Dendritic cell treated with granulocyte-macrophage colony-stimulating factor and Interleukin-4, amounts not matched to agents 40 ng/mL and 50 ng/mL, for 4 days (primary cell): Measurements from ENCODE around the gene CDC14A.

Source experiments
- H3K27ac Mint-ChIP-seq: one replicate; pipeline ENCODE4 v1.8.0; 2022; ENCODE audit warnings: mild to moderate bottlenecking, mixed read lengths
- H3K27me3 Mint-ChIP-seq: one replicate; pipeline ENCODE4 v1.8.0; 2022; ENCODE audit warnings: mild to moderate bottlenecking, mixed read lengths
- H3K36me3 Mint-ChIP-seq: one replicate; pipeline ENCODE4 v1.8.0; 2022; ENCODE audit warnings: low read depth, mixed read lengths
- H3K4me1 Mint-ChIP-seq: one replicate; pipeline ENCODE4 v1.8.0; 2022; ENCODE audit warnings: low read depth, mixed read lengths
- H3K4me3 Mint-ChIP-seq: one replicate; pipeline ENCODE4 v1.8.0; 2022; ENCODE audit warnings: mild to moderate bottlenecking, moderate library complexity, mixed read lengths
- H3K9me3 Mint-ChIP-seq: one replicate; pipeline ENCODE4 v1.8.0; 2022; ENCODE audit warnings: mixed read lengths
- intact Hi-C: fragments of 100-400 bp; cut with micrococcal nuclease; formaldehyde crosslinking; loops from one replicate; pipeline ENCODE4 v1.15.0; 2022

Gene CDC14A

DNA sequence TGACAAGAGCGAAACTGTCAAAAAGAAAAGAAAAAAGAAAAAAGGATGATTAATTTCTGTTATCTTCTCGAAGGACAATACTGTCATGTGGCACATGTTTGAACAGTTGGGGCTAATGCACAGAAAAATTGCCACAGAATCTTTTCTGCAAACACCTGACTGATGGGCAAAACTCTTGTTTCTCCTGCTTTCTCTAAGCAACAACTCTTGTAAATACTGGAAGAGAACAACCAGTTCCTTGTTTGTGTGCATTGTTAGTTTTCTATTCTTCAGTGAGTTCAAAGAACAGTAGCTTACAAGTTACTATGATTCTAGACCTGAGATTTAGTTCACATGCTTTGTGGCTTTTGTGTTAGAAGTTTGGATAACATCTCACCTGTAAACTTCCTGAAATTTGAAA lies 60.7 kb downstream of the CDC14A start:
- peaks cover 11% of the 10 kb centered on the region for H3K9me3 Mint-ChIP-seq
- H3K27me3 Mint-ChIP-seq: no peaks in the 10 kb centered on the region
- no peak overlapping the region for H3K4me3 Mint-ChIP-seq
- intact Hi-C loops: no loop called here
- H3K4me1 Mint-ChIP-seq: peaks cover 37% of the 10 kb centered on the region
- no peak overlapping the region for H3K27ac Mint-ChIP-seq
- peaks cover 10% of the 10 kb centered on the region for H3K36me3 Mint-ChIP-seq

GRCh38 chr1:100414693-100415497 lies 62.6 kb downstream of the CDC14A start:
- no peak overlapping the region for H3K27ac Mint-ChIP-seq
- H3K4me1 Mint-ChIP-seq: peaks cover 37% of the 10 kb centered on the region
- intact Hi-C loops: no loop called here
- H3K4me3 Mint-ChIP-seq: no peak overlapping the region
- H3K27me3 Mint-ChIP-seq: no peaks in the 10 kb centered on the region
- no peaks in the 10 kb centered on the region for H3K36me3 Mint-ChIP-seq
- H3K9me3 Mint-ChIP-seq: no peaks in the 10 kb centered on the region

DNA sequence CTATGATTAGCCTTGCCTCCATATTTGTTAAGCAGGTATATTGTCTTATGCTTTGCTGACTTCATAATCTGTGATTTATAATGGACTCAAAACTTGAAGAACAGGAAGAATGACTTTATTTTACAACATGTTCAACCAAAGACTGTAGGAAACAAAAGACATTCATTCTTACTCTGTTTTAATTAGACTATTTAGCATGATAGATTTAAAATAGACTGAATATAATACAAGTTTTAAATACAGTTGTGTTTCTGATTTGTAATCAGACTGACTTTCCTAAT lies 63.1 kb downstream of the CDC14A start:
- Mint-ChIP-seq H3K27me3 (no peaks in the 10 kb centered on the region), H3K4me3 (no peak overlapping the region), H3K9me3 (no peaks in the 10 kb centered on the region), H3K4me1 (peaks cover 37% of the 10 kb centered on the region), H3K27ac (no peak overlapping the region), H3K36me3 (no peaks in the 10 kb centered on the region)
- intact Hi-C loops: no loop called here

GRCh38 chr1:100419072-100419471 lies 66.8 kb downstream of the CDC14A start:
- H3K4me3 Mint-ChIP-seq: no peak overlapping the region
- no peak overlapping the region for H3K27ac Mint-ChIP-seq
- peaks cover 24% of the 10 kb centered on the region for H3K4me1 Mint-ChIP-seq
- no peaks in the 10 kb centered on the region for H3K27me3 Mint-ChIP-seq
- intact Hi-C loops: no loop called here
- no peaks in the 10 kb centered on the region for H3K9me3 Mint-ChIP-seq
- no peaks in the 10 kb centered on the region for H3K36me3 Mint-ChIP-seq

GRCh38 chr1:100422065-100422464 lies 69.8 kb downstream of the CDC14A start:
- intact Hi-C loops: no loop called here
- H3K27me3 Mint-ChIP-seq: no peaks in the 10 kb centered on the region
- H3K27ac Mint-ChIP-seq: no peak overlapping the region
- no peaks in the 10 kb centered on the region for H3K9me3 Mint-ChIP-seq
- H3K36me3 Mint-ChIP-seq: peaks cover 12% of the 10 kb centered on the region
- peaks cover 10% of the 10 kb centered on the region for H3K4me1 Mint-ChIP-seq
- H3K4me3 Mint-ChIP-seq: no peak overlapping the region

DNA sequence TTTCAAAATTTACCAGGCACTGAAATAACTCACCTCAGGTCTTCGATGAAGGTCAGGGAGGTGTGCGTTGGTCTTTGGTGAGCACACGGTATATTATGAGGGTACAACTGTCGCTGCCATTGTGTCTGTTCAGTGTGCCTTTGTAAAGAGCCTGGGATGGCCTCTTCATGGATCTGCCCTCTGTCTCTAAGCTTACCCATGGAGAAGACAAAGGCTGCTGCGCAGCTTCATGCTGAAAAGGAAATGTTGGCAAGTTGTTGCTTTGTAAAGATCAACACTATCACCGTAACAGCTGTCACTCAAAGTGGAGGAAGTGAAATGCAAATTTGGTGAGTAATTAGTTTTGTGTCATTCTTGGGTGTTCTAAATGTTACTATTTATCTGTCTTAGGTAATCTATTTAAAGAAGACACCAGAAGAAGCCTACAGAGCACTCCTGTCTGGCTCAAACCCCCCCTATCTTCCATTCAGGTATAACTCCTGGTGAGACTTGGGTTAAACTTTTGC lies 71.6 kb downstream of the CDC14A start:
- intact Hi-C loops: no loop called here
- H3K36me3 Mint-ChIP-seq: peaks cover 12% of the 10 kb centered on the region
- H3K4me3 Mint-ChIP-seq: no peak overlapping the region
- no peak overlapping the region for H3K27ac Mint-ChIP-seq
- H3K9me3 Mint-ChIP-seq: no peaks in the 10 kb centered on the region
- H3K4me1 Mint-ChIP-seq: peaks cover 10% of the 10 kb centered on the region
- H3K27me3 Mint-ChIP-seq: no peaks in the 10 kb centered on the region

GRCh38 chr1:100428160-100428559 lies 75.9 kb downstream of the CDC14A start:
- Mint-ChIP-seq H3K9me3 (no peaks in the 10 kb centered on the region), H3K4me3 (no peak overlapping the region), H3K4me1 (peaks cover 2% of the 10 kb centered on the region), H3K27ac (no peak overlapping the region), H3K27me3 (no peaks in the 10 kb centered on the region), H3K36me3 (peaks cover 12% of the 10 kb centered on the region)
- intact Hi-C loops: no loop called here

DNA sequence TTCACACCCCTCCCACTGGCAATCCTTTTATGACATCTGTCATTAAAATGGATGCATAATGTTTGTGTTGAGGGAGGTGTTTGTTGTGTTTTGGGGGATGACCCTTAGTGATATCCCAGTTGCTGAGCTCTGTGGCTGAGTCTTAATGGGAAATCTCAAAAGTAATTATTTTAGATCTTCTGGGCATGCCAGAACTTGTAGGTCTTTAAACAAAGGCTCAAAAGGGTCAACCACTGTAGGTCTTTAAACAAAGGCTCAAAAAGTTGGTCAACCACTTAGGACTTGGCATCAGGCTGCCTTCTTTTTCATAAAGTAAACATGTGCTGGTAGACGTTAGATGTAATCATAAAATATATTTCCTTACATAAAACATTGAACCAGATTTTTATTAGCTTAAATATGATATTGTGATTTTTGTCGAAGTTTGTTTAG lies 78.0 kb downstream of the CDC14A start:
- Mint-ChIP-seq H3K4me1 (no peaks in the 10 kb centered on the region), H3K27ac (no peak overlapping the region), H3K36me3 (peaks cover 4% of the 10 kb centered on the region), H3K9me3 (no peaks in the 10 kb centered on the region), H3K27me3 (no peaks in the 10 kb centered on the region), H3K4me3 (no peak overlapping the region)
- intact Hi-C loops: no loop called here

DNA sequence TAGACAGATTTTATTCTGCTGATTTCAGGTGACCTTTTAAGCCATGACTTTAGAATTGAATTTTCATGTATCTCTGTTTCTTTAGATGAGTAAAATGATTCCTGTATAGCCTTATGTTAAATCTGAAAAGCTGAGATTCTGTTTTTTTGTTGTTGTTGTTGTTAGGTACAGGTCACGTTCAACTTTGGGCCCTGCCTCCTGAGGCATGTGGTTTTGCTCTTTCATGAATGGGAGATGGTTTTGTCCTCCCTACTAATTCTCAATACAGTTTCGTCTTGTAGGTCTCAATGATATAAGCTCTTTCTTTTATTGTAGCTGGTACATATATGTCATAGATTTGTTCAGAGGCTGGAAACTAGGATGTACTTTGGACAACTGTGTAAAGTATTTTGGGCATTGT lies 79.6 kb downstream of the CDC14A start:
- H3K4me3 Mint-ChIP-seq: no peak overlapping the region
- no peaks in the 10 kb centered on the region for H3K9me3 Mint-ChIP-seq
- intact Hi-C loops: no loop called here
- no peaks in the 10 kb centered on the region for H3K4me1 Mint-ChIP-seq
- no peak overlapping the region for H3K27ac Mint-ChIP-seq
- no peaks in the 10 kb centered on the region for H3K27me3 Mint-ChIP-seq
- H3K36me3 Mint-ChIP-seq: peaks cover 5% of the 10 kb centered on the region

DNA sequence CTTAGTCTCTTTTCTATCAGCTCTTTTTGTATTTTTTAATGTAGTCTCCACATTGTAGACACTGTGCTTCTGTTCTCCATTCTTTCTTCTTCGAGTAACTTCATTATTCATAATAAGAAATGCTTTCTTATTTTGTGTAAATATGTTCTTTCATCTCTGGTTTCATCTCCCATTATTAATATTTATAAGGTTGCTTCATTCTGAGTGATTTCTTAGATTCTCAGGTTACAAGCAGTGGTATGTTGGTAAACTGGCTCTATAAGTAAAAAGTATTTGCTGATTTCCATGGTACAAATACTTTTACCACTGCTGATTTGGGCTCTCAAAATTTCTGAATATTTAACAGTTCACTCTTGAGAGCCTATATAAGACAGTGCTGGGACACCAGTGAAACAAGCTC lies 81.3 kb downstream of the CDC14A start:
- H3K9me3 Mint-ChIP-seq: no peaks in the 10 kb centered on the region
- H3K27me3 Mint-ChIP-seq: no peaks in the 10 kb centered on the region
- intact Hi-C loops: no loop called here
- H3K27ac Mint-ChIP-seq: no peak overlapping the region
- peaks cover 6% of the 10 kb centered on the region for H3K36me3 Mint-ChIP-seq
- H3K4me1 Mint-ChIP-seq: no peaks in the 10 kb centered on the region
- no peak overlapping the region for H3K4me3 Mint-ChIP-seq

- Mint-ChIP-seq H3K27ac (no peak overlapping the region), H3K27me3 (no peaks in the 10 kb centered on the region), H3K4me3 (no peak overlapping the region), H3K9me3 (no peaks in the 10 kb centered on the region), H3K36me3 (peaks cover 6% of the 10 kb centered on the region), H3K4me1 (no peaks in the 10 kb centered on the region)
- intact Hi-C loops: no loop called here
Measured at GRCh38 chr1:100434831-100435230, 82.5 kb downstream of the CDC14A start.

GRCh38 chr1:100438375-100438774 lies 86.1 kb downstream of the CDC14A start:
- intact Hi-C loops: no loop called here

DNA sequence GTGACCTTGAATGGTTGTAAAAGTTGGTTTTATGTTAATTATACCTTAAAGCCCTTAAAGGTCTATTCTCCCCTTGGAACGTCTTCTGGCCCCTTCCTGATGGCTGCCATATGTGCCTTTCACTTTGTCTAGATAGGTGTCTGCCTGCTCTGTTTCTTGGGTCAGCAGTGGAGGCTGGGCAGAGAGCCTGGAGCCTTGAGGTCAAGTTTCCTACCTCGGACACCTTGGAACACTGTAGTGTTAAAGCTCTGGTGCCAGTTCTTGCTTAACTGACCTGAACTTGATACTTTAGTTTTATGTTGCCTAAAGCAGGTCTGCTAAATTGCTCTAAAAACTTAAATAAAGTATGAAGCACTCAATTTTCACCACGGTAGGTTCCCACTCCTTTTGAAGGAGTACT lies 86.5 kb downstream of the CDC14A start:
- intact Hi-C loops: no loop called here
- no peak overlapping the region for H3K27ac Mint-ChIP-seq
- H3K4me1 Mint-ChIP-seq: no peaks in the 10 kb centered on the region
- no peaks in the 10 kb centered on the region for H3K9me3 Mint-ChIP-seq
- H3K27me3 Mint-ChIP-seq: no peaks in the 10 kb centered on the region
- H3K4me3 Mint-ChIP-seq: no peak overlapping the region
- peaks cover 11% of the 10 kb centered on the region for H3K36me3 Mint-ChIP-seq

More at GRCh38 chr1:100438375-100438774, 86.1 kb downstream of the CDC14A start:
- Mint-ChIP-seq H3K36me3 (peaks cover 8% of the 10 kb centered on the region), H3K9me3 (no peaks in the 10 kb centered on the region), H3K27ac (no peak overlapping the region), H3K4me1 (no peaks in the 10 kb centered on the region), H3K27me3 (no peaks in the 10 kb centered on the region), H3K4me3 (no peak overlapping the region)

- Mint-ChIP-seq H3K27me3 (no peaks in the 10 kb centered on the region), H3K36me3 (peaks cover 24% of the 10 kb centered on the region), H3K4me3 (no peak overlapping the region), H3K9me3 (no peaks in the 10 kb centered on the region), H3K4me1 (peaks cover 5% of the 10 kb centered on the region), H3K27ac (no peak overlapping the region)
- intact Hi-C loops: no loop called here
Measured at GRCh38 chr1:100440075-100440809, 87.9 kb downstream of the CDC14A start.
